ACC112 (cell line): ENCODE results near the gene NADSYN1.

Experiments used
- H2AFZ ChIP-seq: fragments of 200-600 bp; sonication (generic); one replicate; pipeline ENCODE4 v1.6.0; 2017; ENCODE audit warnings: antibody characterized with exemption, low read length; ENCODE audit not compliant: unreplicated experiment
- H3K27ac ChIP-seq: fragments of 200-600 bp; sonication (generic); 2 replicates; pipeline ENCODE4 v1.5.1; 2014; ENCODE audit warnings: low read depth, mild to moderate bottlenecking, antibody characterized with exemption, low read length, moderate library complexity
- H3K27me3 ChIP-seq: fragments of 200-600 bp; sonication (generic); 2 replicates; pipeline ENCODE4 v1.6.1; 2014; ENCODE audit warnings: mild to moderate bottlenecking, antibody characterized with exemption, low read length, moderate library complexity, mixed read lengths; ENCODE audit not compliant: insufficient read depth
- H3K36me3 ChIP-seq: fragments of 200-600 bp; sonication (generic); 2 replicates; pipeline ENCODE4 v1.6.1; 2016; ENCODE audit warnings: mild to moderate bottlenecking, antibody characterized with exemption, low read length, moderate library complexity, mixed read lengths; ENCODE audit not compliant: insufficient read depth
- H3K4me1 ChIP-seq: fragments of 200-600 bp; sonication (generic); one replicate; pipeline ENCODE4 v1.6.1; 2016; ENCODE audit warnings: low read length, mixed read lengths; ENCODE audit not compliant: insufficient read depth, unreplicated experiment, control insufficient read depth
- H3K4me3 ChIP-seq: fragments of 200-600 bp; sonication (generic); 2 replicates; pipeline ENCODE4 v1.5.1; 2014; ENCODE audit warnings: mild to moderate bottlenecking, low read depth, low read length
- H3K79me2 ChIP-seq: fragments of 200-600 bp; sonication (generic); one replicate; pipeline ENCODE4 v1.6.0; 2016; ENCODE audit warnings: low read length; ENCODE audit not compliant: control insufficient read depth, unreplicated experiment, insufficient read depth

NADSYN1 gene

DNA sequence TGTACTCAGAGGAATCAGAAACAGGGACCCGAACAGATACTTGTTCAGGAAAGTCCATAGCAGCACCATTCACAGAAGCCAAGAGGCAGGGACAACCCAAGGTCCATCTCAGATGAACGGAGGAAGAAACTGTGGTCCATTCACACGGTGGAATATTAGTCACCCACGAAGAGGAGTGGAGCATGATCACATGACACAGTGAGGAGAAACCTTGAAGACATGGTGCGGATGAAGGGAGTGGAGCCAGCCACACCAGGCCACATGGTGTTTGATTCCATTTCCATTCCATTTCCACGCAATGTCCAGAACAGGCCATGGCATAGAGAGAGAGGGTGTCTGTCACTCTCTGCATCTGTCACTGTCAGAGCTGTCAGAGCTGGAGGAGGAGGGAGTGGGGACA is 30.7 kb downstream of the NADSYN1 start:
- no peaks in the 10 kb centered on the region for H3K27me3 ChIP-seq
- H2AFZ ChIP-seq, result no peak overlapping the region
- H3K4me1 ChIP-seq, result no peaks in the 10 kb centered on the region
- peaks cover 26% of the 10 kb centered on the region; the same call in 1 of the 2 replicates for H3K36me3 ChIP-seq
- no peaks in the 10 kb centered on the region for H3K79me2 ChIP-seq
- no peak overlapping the region for H3K27ac ChIP-seq
- H3K4me3 ChIP-seq, result no peak overlapping the region

DNA sequence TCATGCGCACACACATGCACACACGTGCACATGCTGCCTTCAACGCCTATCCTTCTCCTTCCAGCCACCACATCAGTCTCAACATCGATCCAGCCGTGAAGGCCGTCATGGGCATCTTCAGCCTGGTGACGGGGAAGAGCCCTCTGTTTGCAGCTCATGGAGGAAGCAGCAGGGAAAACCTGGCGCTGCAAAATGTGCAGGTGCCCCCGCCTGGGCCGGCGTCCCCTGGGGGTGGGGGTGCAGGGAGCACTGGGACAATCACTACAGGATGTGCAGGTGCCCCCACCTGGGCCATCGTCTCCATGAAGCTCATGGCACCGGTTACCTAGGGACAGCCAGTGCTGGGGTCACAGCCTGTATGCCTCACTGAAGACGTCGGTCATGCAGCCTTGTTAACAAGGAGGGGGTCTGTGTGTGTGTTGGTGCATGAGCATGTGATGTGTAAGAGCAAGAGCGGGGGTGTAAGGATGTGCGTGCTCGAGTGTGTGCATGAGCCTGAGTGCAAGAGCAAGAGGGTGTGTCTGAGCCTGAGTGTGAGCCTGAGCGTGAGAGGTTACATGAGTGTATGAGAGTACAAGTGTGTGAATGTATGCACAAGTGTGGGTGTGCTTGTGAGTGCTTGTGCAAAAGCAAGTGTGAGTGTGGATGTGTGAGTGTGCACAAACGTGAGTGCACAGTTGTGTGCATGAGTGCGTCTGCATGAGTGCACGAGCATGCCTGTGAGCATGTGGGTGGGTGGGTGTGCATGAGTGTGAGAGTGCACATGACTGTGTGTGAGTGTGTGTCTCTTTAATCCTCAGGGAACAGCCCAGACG is 31.5 kb downstream of the NADSYN1 start:
- peaks cover 24% of the 10 kb centered on the region; the same call in 1 of the 2 replicates for H3K36me3 ChIP-seq
- peaks cover 6% of the 10 kb centered on the region for H3K4me1 ChIP-seq
- no peak overlapping the region for H2AFZ ChIP-seq
- H3K4me3 ChIP-seq, result no peak overlapping the region
- H3K27me3 ChIP-seq, result no peaks in the 10 kb centered on the region
- no peak overlapping the region for H3K27ac ChIP-seq
- no peaks in the 10 kb centered on the region for H3K79me2 ChIP-seq

- H3K79me2 ChIP-seq, result no peaks in the 10 kb centered on the region
- H2AFZ ChIP-seq, result no peak overlapping the region
- H3K27ac ChIP-seq, result no peak overlapping the region
- H3K4me1 ChIP-seq, result peaks cover 8% of the 10 kb centered on the region
- no peak overlapping the region for H3K4me3 ChIP-seq
- no peaks in the 10 kb centered on the region for H3K27me3 ChIP-seq
- peaks cover 21% of the 10 kb centered on the region; the same call in 1 of the 2 replicates for H3K36me3 ChIP-seq
These were observed 32.0 kb downstream of the NADSYN1 start for GRCh38 chr11:71485063-71485399.

GRCh38 chr11:71485466-71485865 is 32.5 kb downstream of the NADSYN1 start:
- Histone ChIP-seq H3K79me2 (no peaks in the 10 kb centered on the region), H3K36me3 (peaks cover 21% of the 10 kb centered on the region; the same call in 1 of the 2 replicates), H3K4me3 (no peak overlapping the region), H2AFZ (no peak overlapping the region), H3K4me1 (peaks cover 8% of the 10 kb centered on the region), H3K27ac (no peak overlapping the region), H3K27me3 (no peaks in the 10 kb centered on the region)

DNA sequence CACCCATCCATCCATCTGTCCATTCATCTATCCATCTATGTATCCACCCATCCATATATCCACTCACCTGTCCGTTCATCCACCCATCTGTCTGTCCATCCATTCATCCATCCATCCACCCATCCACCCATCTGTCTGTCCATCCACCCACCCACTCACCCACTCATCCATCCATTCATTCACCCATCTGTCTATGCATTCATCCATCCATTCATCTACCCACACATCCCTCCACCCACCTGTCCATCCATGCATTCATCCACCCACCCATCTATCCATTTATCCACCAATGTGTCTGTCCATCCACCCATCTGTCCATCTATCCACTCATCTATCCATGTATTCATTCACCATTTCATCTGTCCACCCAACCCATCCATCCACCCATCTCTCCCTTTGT is 33.3 kb downstream of the NADSYN1 start:
- peaks cover 8% of the 10 kb centered on the region for H3K4me1 ChIP-seq
- H3K36me3 ChIP-seq, result peaks cover 21% of the 10 kb centered on the region; the same call in 1 of the 2 replicates
- no peak overlapping the region for H2AFZ ChIP-seq
- H3K27me3 ChIP-seq, result no peaks in the 10 kb centered on the region
- no peak overlapping the region for H3K4me3 ChIP-seq
- H3K27ac ChIP-seq, result no peak overlapping the region
- H3K79me2 ChIP-seq, result no peaks in the 10 kb centered on the region

GRCh38 chr11:71488681-71489270 is 35.8 kb downstream of the NADSYN1 start:
- H2AFZ ChIP-seq, result no peak overlapping the region
- H3K4me1 ChIP-seq, result peaks cover 8% of the 10 kb centered on the region
- no peak overlapping the region for H3K4me3 ChIP-seq
- H3K27ac ChIP-seq, result no peak overlapping the region
- H3K27me3 ChIP-seq, result no peaks in the 10 kb centered on the region
- peaks cover 10% of the 10 kb centered on the region; the same call in 1 of the 2 replicates for H3K36me3 ChIP-seq
- H3K79me2 ChIP-seq, result no peaks in the 10 kb centered on the region

DNA sequence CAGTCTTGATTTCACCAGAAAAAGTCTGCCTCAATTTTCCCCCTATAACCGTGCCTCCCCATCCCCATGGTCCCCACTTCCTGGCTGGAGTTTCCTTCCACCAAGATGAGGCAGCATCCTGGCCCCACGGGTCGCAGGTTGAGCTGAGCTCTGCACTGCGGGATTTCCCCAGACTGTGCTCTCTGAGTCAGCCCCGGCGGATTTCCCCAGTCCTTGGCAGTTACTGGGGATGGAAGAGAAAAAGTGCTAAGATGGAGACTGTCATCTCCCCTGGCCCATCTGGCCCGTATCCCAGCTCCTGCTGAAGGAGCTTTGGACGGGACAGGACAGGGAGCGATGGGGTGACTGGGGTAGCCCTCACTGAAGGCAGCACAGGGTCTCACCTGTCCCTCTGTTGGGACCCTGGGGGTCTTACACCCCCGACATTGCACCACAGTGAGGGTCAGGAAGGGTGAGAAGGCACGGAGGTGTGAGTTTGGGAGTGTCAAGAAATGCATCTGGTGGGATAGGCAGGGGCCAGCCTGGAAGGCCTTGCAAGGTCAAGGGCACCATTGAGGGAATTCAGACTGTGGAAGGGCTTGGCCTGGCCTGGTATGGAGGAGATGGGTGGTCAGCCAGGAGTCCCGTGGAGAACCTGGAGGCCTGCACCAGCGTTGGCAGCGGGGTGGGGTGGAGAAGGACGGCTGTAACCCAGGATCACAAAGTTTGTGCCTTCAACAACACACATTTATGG is 36.5 kb downstream of the NADSYN1 start:
- no peaks in the 10 kb centered on the region for H3K79me2 ChIP-seq
- no peak overlapping the region for H3K27ac ChIP-seq

GRCh38 chr11:71490044-71490730 is 37.2 kb downstream of the NADSYN1 start:
- H2AFZ ChIP-seq, result no peak overlapping the region
- H3K27ac ChIP-seq, result no peak overlapping the region
- H3K36me3 ChIP-seq, result peaks cover 4% of the 10 kb centered on the region; the same call in 1 of the 2 replicates
- H3K4me1 ChIP-seq, result peaks cover 8% of the 10 kb centered on the region
- no peaks in the 10 kb centered on the region for H3K79me2 ChIP-seq
- H3K27me3 ChIP-seq, result no peaks in the 10 kb centered on the region
- no peak overlapping the region for H3K4me3 ChIP-seq

More for the DNA sequence above, 36.5 kb downstream of the NADSYN1 start:
- Histone ChIP-seq H3K36me3 (peaks cover 4% of the 10 kb centered on the region; the same call in 1 of the 2 replicates), H3K4me1 (peaks cover 8% of the 10 kb centered on the region), H2AFZ (no peak overlapping the region), H3K27me3 (no peaks in the 10 kb centered on the region), H3K4me3 (no peak overlapping the region)

GRCh38 chr11:71490731-71491390 is 37.9 kb downstream of the NADSYN1 start:
- no peaks in the 10 kb centered on the region for H3K27me3 ChIP-seq
- H2AFZ ChIP-seq, result no peak overlapping the region
- peaks cover 4% of the 10 kb centered on the region; the same call in 1 of the 2 replicates for H3K36me3 ChIP-seq
- H3K4me3 ChIP-seq, result no peak overlapping the region
- no peak overlapping the region for H3K27ac ChIP-seq
- H3K4me1 ChIP-seq, result peaks cover 8% of the 10 kb centered on the region
- H3K79me2 ChIP-seq, result no peaks in the 10 kb centered on the region

DNA sequence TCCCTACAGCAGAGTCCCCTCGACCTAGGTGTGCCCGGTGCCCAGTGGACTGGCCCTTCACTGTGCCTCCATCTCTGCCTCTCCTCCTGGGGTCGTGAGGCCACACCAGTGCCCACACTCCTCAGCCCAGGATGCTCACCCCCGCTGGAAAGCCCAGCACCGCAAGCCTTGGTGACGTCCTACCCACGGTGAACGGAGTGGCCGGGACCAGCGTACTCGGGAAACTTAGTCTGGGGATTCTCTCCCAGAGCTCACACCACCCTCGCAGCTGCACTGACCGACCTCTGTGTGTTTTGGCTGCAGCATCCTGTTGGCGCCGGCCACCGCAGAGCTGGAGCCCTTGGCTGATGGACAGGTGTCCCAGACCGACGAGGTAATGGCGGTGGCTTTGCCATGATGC is 38.5 kb downstream of the NADSYN1 start:
- Histone ChIP-seq H3K36me3 (peaks cover under 1% of the 10 kb centered on the region; the same call in 1 of the 2 replicates), H3K27me3 (no peaks in the 10 kb centered on the region), H3K79me2 (no peaks in the 10 kb centered on the region), H3K4me3 (no peak overlapping the region), H2AFZ (no peak overlapping the region), H3K27ac (no peak overlapping the region), H3K4me1 (peaks cover 8% of the 10 kb centered on the region)
